H1 (cell line): ENCODE data around the gene MYBPC2. TPM values are rescaled to one million over a fixed set of nuclear protein-coding genes. Genes with fewer than 3 reads are reported as not detected.

ENCODE experiments used
- CTCF ChIA-PET: fragments of 300-600 bp; sonication (Branson Sonifier 250); formaldehyde crosslinking; loops from one replicate; lab custom pipeline; 2021; ENCODE audit not compliant: partially characterized antibody; lab: Charles Lee
- POLR2A ChIA-PET: fragments of 300-600 bp; sonication (Branson Sonifier 250); formaldehyde crosslinking; loops from one replicate; lab custom pipeline; 2021; ENCODE audit warnings: inconsistent platforms; ENCODE audit not compliant: partially characterized antibody; lab: Charles Lee
- DNase-seq, 2 experiments: peaks; one replicate each; pipeline versions ENCODE4 v3.0.0 to v3.0.0-alpha.2; 2010 to 2022; ENCODE audit warnings: low spot score in 2 of 2, low read depth in 1 of 2, mixed read lengths in 1 of 2
- FAIRE-seq: peaks from 2 replicates; lab custom pipeline; 2011; peaks lifted over from hg19 to GRCh38; lab: Jason Lieb, UNC
- H2AFZ ChIP-seq: 2 replicates; pipeline ENCODE4 v1.8.1; 2012; ENCODE audit warnings: low read length, inconsistent platforms
- H2AK5ac ChIP-seq: 2 replicates; pipeline ENCODE4 v1.6.1; 2013; ENCODE audit warnings: low read depth, low read length
- H2BK120ac ChIP-seq: replicated peaks from 2 replicates; pipeline ENCODE3; 2013; ENCODE audit warnings: low read depth, low read length, inconsistent platforms
- H2BK12ac ChIP-seq: 2 replicates; pipeline ENCODE4 v1.6.1; 2013; ENCODE audit warnings: low read depth, low read length
- H2BK15ac ChIP-seq: 2 replicates; pipeline ENCODE4 v1.6.1; 2013; ENCODE audit warnings: low read length
- H2BK20ac ChIP-seq: 2 replicates; pipeline ENCODE4 v1.6.1; 2013; ENCODE audit warnings: low read length
- H2BK5ac ChIP-seq: 2 replicates; pipeline ENCODE4 v1.6.1; 2013; ENCODE audit warnings: low read depth, low read length
- H3K14ac ChIP-seq: 2 replicates; pipeline ENCODE4 v1.6.1; 2013; ENCODE audit warnings: inconsistent platforms; ENCODE audit not compliant: insufficient read length
- H3K18ac ChIP-seq: 2 replicates; pipeline ENCODE4 v1.6.1; 2013; ENCODE audit warnings: low read length; ENCODE audit errors: extremely low read depth
- H3K23ac ChIP-seq: 2 replicates; pipeline ENCODE4 v1.6.1; 2013; ENCODE audit warnings: inconsistent platforms; ENCODE audit not compliant: insufficient read length
- H3K23me2 ChIP-seq: 2 replicates; pipeline ENCODE4 v1.6.1; 2013; ENCODE audit warnings: low read depth, low read length
- H3K27ac ChIP-seq: 2 replicates; pipeline ENCODE4 v1.6.1; 2011; ENCODE audit warnings: low read depth, low read length, inconsistent platforms
- H3K27me3 ChIP-seq, 4 experiments: replicated peaks in 1 of 4; 1 replicate in 1 of 4; 2 replicates in 3 of 4; pipeline versions ENCODE4 v1.6.1 to v1.8.1; 2011 to 2013; ENCODE audit warnings: low read length in 3 of 4, mild to moderate bottlenecking in 3 of 4, inconsistent platforms in 2 of 4, mixed read lengths in 2 of 4, moderate library complexity in 1 of 4; ENCODE audit not compliant: control insufficient read depth in 3 of 4, insufficient read depth in 3 of 4; ENCODE audit errors: extremely low read depth in 1 of 4
- H3K36me3 ChIP-seq, 4 experiments: 2 replicates each; pipeline versions ENCODE4 v1.6.1 to v1.8.1; 2011 to 2013; ENCODE audit warnings: mild to moderate bottlenecking in 4 of 4, low read length in 3 of 4, moderate library complexity in 2 of 4, control low read depth in 1 of 4, inconsistent platforms in 1 of 4; ENCODE audit not compliant: insufficient read depth in 4 of 4, control insufficient read depth in 2 of 4
- H3K4ac ChIP-seq: replicated peaks from 2 replicates; pipeline ENCODE3; 2013; ENCODE audit warnings: low read length, low read depth, mixed read lengths, inconsistent platforms; ENCODE audit not compliant: insufficient read length
- H3K4me1 ChIP-seq, 4 experiments: replicated peaks in 1 of 4; 1 replicate in 1 of 4; 2 replicates in 3 of 4; pipeline versions ENCODE4 v1.6.1 to v1.8.1; 2011 to 2013; ENCODE audit warnings: low read length in 3 of 4, inconsistent platforms in 2 of 4, mixed read lengths in 1 of 4; ENCODE audit not compliant: insufficient read depth in 4 of 4, control insufficient read depth in 3 of 4
- H3K4me2 ChIP-seq, 2 experiments: 2 replicates each; pipeline versions ENCODE4 v1.6.1 to v1.8.1; 2011 to 2013; ENCODE audit warnings: low read depth in 2 of 2, low read length in 2 of 2, control low read depth in 1 of 2, inconsistent platforms in 1 of 2, mild to moderate bottlenecking in 1 of 2; ENCODE audit not compliant: insufficient read depth in 1 of 2
- H3K4me3 ChIP-seq, 4 experiments: fragments of 200-600, 300-600 bp in 1 of 4; sonication (generic), shearing (Covaris generic), sonication (Bioruptor Twin) in 1 of 4; 2 replicates each; pipeline versions ENCODE4 v1.5.1 to v1.8.1; 2011 to 2016; ENCODE audit warnings: low read length in 4 of 4, low read depth in 3 of 4, control low read depth in 2 of 4, inconsistent platforms in 2 of 4, mild to moderate bottlenecking in 2 of 4, mixed read lengths in 1 of 4, moderate library complexity in 1 of 4; ENCODE audit not compliant: insufficient read depth in 2 of 4; ENCODE audit errors: extremely low read depth in 1 of 4
- H3K56ac ChIP-seq: replicated peaks from 2 replicates; pipeline ENCODE3; 2013; ENCODE audit warnings: low read depth, mild to moderate bottlenecking, mixed read lengths, low read length, inconsistent platforms; ENCODE audit not compliant: insufficient read length
- H3K79me1 ChIP-seq: 2 replicates; pipeline ENCODE4 v1.6.1; 2013; ENCODE audit warnings: low read depth, low read length, control low read depth
- H3K79me2 ChIP-seq, 2 experiments: 2 replicates each; pipeline versions ENCODE4 v1.6.1 to v1.8.1; 2012 to 2013; ENCODE audit warnings: low read length in 2 of 2, mild to moderate bottlenecking in 2 of 2, inconsistent platforms in 1 of 2; ENCODE audit not compliant: insufficient read depth in 2 of 2, control insufficient read depth in 1 of 2
- H3K9ac ChIP-seq, 4 experiments: replicated peaks in 1 of 4; 1 replicate in 1 of 4; 2 replicates in 3 of 4; pipeline versions ENCODE4 v1.6.1 to v1.8.1; 2011 to 2013; ENCODE audit warnings: low read depth in 3 of 4, low read length in 3 of 4, control low read depth in 2 of 4, mild to moderate bottlenecking in 2 of 4, moderate library complexity in 2 of 4, inconsistent platforms in 1 of 4; ENCODE audit errors: extremely low read depth in 1 of 4
- H3K9me3 ChIP-seq, 2 experiments: 2 replicates each; pipeline versions ENCODE4 v1.6.1 to v1.8.1; 2012 to 2013; ENCODE audit warnings: mild to moderate bottlenecking in 2 of 2, moderate library complexity in 2 of 2, control low read depth in 1 of 2, inconsistent platforms in 1 of 2, low read depth in 1 of 2, low read length in 1 of 2, mixed read lengths in 1 of 2; ENCODE audit not compliant: insufficient read depth in 2 of 2
- H4K20me1 ChIP-seq, 2 experiments: replicated peaks in 1 of 2; 2 replicates each; pipeline versions ENCODE3 to v1.8.1; 2011 to 2013; ENCODE audit warnings: inconsistent platforms in 2 of 2, low read length in 2 of 2, mild to moderate bottlenecking in 1 of 2; ENCODE audit not compliant: insufficient read depth in 2 of 2, control insufficient read depth in 1 of 2
- H4K5ac ChIP-seq: 2 replicates; pipeline ENCODE4 v1.6.1; 2013; ENCODE audit warnings: low read length, low read depth, mixed read lengths, inconsistent platforms; ENCODE audit not compliant: insufficient read length
- H4K8ac ChIP-seq: 2 replicates; pipeline ENCODE4 v1.8.0; 2013; ENCODE audit warnings: mild to moderate bottlenecking, moderate library complexity, low read length, inconsistent platforms; ENCODE audit not compliant: insufficient read depth; ENCODE audit errors: extremely low read depth
- H4K91ac ChIP-seq: replicated peaks from 2 replicates; pipeline ENCODE3; 2013; ENCODE audit warnings: low read length, mixed read lengths, inconsistent platforms; ENCODE audit not compliant: insufficient read length
- BCL11A ChIP-seq, 2 experiments: IDR thresholded peaks; one replicate each; pipeline ENCODE4 v1.6.1; 2011; ENCODE audit warnings: low read depth in 2 of 2, low read length in 2 of 2, mild to moderate bottlenecking in 2 of 2
- HDAC2 ChIP-seq, 2 experiments: fragments of 300-600 bp in 1 of 2; sonication (generic) in 1 of 2; IDR thresholded peaks; 2 replicates each; pipeline ENCODE4 v1.6.1; 2011 to 2012; ENCODE audit warnings: low read depth in 2 of 2, low read length in 2 of 2, mild to moderate bottlenecking in 2 of 2, moderate library complexity in 2 of 2, borderline replicate concordance in 1 of 2, inconsistent platforms in 1 of 2
- HDAC6 ChIP-seq: IDR thresholded peaks from one replicate; pipeline ENCODE4 v1.7.1; 2012; ENCODE audit warnings: low read depth, mild to moderate bottlenecking, inconsistent platforms, low read length, moderate library complexity
- KDM4A ChIP-seq: IDR thresholded peaks from one replicate; pipeline ENCODE4 v1.7.1; 2012; ENCODE audit warnings: low read depth, mild to moderate bottlenecking, moderate library complexity, low read length, inconsistent platforms; ENCODE audit not compliant: severe bottlenecking
- TEAD4 ChIP-seq: IDR thresholded peaks from 2 replicates; pipeline ENCODE4 v1.6.1; 2012; ENCODE audit warnings: low read depth, low read length, inconsistent platforms, mixed read lengths
- ZNF274 ChIP-seq: IDR thresholded peaks from 2 replicates; pipeline ENCODE4 v1.7.0; 2012; ENCODE audit warnings: low read length, borderline replicate concordance; ENCODE audit errors: extremely low read depth
- WGBS, 2 experiments: shearing (Covaris generic) in 1 of 2; methylation state at CpG; one replicate each; pipeline versions ENCODE4 v1.1.6 to v1.1.7; 2013 to 2015; ENCODE audit warnings: low lambda C conversion rate in 2 of 2, mixed read lengths in 2 of 2, inconsistent platforms in 1 of 2, low coverage in 1 of 2, missing lambda C conversion rate in 1 of 2; ENCODE audit not compliant: insufficient replicate concordance in 2 of 2, insufficient coverage in 1 of 2, insufficient read length in 1 of 2; ENCODE audit errors: extremely low coverage in 1 of 2, missing lambda C conversion rate in 1 of 2; 5-methylcytosine and 5-hydroxymethylcytosine counted together
- polyA plus RNA-seq, 7 experiments: library from polyadenylated mRNA; depleted of rRNA in 3 of 7; stranded (reverse) in 5 of 7; unstranded in 2 of 7; fragments of >200 nt in 5 of 7; fragments of 200-250 nt in 2 of 7; gene quantifications; 1 replicate in 5 of 7; 2 replicates in 1 of 7; 4 replicates in 1 of 7; pipeline versions ENCODE4 v1.2.1 to v1.2.3, GENCODE V29; 2011 to 2013; ENCODE audit warnings: missing spikeins in 2 of 7, mixed read lengths in 2 of 7
- total RNA-seq: library from RNA; stranded (reverse); fragmentation: NEBNext Ultra II Directional; extraction: Animal tissue kit (Norgen Biotek cat#: 25700); gene quantifications from 2 replicates; pipeline ENCODE4 v1.2.1, GENCODE V29; 2021
- TF ChIP-seq, protein P1 (sequence below): IDR thresholded peaks from 2 replicates; pipeline ENCODE4 v1.6.1; 2012; ENCODE audit warnings: low read length, inconsistent platforms

MYBPC2 gene
- total and polyA plus RNA-seq, 2 of the 8 experiments (the other 6 are each of a cell fraction or from before 2014, with no cell fraction given), result 1.8 to 3.1 TPM

DNA sequence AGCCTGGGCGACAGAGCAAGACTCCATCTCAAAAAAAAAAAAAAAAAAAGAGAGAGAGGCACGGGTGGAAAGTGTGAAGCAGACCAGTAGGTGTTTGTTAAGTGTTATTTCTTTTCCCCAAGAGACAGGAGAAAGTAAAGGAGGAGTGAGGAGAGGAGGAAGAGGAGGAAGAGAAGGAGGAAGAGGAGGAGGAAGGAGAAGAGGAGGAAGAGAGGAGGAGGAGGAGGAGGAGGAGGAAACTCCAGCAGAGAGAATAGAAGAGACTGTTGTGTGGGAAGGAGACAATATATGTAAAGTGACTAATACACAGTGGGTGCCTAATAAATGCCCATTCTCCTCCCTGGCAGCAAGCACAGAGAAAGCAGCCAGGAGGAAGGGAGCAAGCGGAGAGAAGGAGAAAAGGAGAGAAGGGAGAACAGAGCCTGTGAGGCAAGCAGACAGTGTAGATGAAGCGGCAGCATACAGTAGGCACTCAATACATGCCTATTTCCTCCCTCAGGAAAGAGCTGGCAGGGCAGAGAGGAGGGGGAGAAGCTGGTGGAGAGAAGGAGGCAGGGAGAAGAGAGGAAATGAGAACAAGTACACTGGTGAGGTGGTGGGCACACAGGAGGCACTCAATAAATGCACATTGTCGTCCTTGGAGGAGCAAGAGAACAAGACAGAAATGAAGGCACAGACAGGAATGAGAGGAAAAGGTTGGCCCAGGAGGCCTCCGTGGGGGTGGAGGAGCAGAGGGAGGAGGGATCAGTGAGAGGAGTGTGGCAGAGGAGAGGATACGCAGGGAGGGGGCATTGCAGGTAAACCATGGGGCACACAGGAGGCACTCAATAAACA, 61.7 kb downstream of the MYBPC2 start:
- WGBS, 2 experiments, result 78% methylated on average over 5 of the region's 7 CpGs; no CpG with 5 or more reads in 1 of the 2 experiments
- H3K18ac ChIP-seq, result no peak overlapping the region
- CTCF ChIA-PET, result interaction anchor here (1.2 to 1.4 kb wide), 2 partner anchors 61 to 62 kb away, joined by 3 to 4 read pairs; no protein-coding TSS in a partner anchor
- TF ChIP-seq ZNF274 (no peak), KDM4A (no peak), BCL11A (IDR thresholded peaks at IDR 0.05; ENCODE audit: low read depth in 2 of 2, low read length in 2 of 2) (no peak), HDAC2 (IDR thresholded peaks at IDR 0.05; ENCODE audit: borderline replicate concordance in 1 of 2, low read depth in 2 of 2, low read length in 2 of 2) (no peak), TEAD4 (no peak), HDAC6 (no peak)
- TF ChIP-seq, protein P1, sequence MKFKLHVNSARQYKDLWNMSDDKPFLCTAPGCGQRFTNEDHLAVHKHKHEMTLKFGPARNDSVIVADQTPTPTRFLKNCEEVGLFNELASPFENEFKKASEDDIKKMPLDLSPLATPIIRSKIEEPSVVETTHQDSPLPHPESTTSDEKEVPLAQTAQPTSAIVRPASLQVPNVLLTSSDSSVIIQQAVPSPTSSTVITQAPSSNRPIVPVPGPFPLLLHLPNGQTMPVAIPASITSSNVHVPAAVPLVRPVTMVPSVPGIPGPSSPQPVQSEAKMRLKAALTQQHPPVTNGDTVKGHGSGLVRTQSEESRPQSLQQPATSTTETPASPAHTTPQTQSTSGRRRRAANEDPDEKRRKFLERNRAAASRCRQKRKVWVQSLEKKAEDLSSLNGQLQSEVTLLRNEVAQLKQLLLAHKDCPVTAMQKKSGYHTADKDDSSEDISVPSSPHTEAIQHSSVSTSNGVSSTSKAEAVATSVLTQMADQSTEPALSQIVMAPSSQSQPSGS, result no peak

More for the DNA sequence above, 61.7 kb downstream of the MYBPC2 start:
- Histone ChIP-seq H3K27me3 (peaks cover 10 to 74% (median 61%) of the 10 kb centered on the region in 4 experiments), H4K20me1 (no peaks in the 10 kb centered on the region), H3K9ac (no peak overlapping the region; a peak in 1 of 7 replicates), H3K79me1 (no peaks in the 10 kb centered on the region), H4K91ac (no peak overlapping the region), H3K79me2 (no peaks in the 10 kb centered on the region), H2AK5ac (no peak overlapping the region), H3K36me3 (no peaks in the 10 kb centered on the region), H2BK5ac (no peak overlapping the region), H3K14ac (no peak overlapping the region), H3K9me3 (no peaks in the 10 kb centered on the region), H3K4ac (no peak overlapping the region), H2BK120ac (no peak overlapping the region), H2AFZ (no peak overlapping the region), H3K23ac (no peak overlapping the region), H4K8ac (no peak overlapping the region; the same call in 1 of the 2 replicates), H2BK20ac (no peak overlapping the region), H2BK12ac (0 out of 2 replicates have a peak overlapping the region, but pooled peaks have one; percentile 5), H3K23me2 (peaks cover 4% of the 10 kb centered on the region; the same call in 1 of the 2 replicates), H2BK15ac (no peak overlapping the region), H3K4me2 (no peak overlapping the region), H4K5ac (no peak overlapping the region), H3K4me1 (peaks cover 0 to 15% (median 7%) of the 10 kb centered on the region in 4 experiments; a peak in 5 of 7 replicates), H3K56ac (no peak overlapping the region), H3K4me3 (no peak overlapping the region), H3K27ac (no peak overlapping the region)
- no peak for DNase-seq
- FAIRE-seq, result no peak
- POLR2A ChIA-PET, result no interaction called here
